B cell (primary cell): Measurements from ENCODE around the gene PEX14. TPM values are rescaled to one million over a fixed set of nuclear protein-coding genes. Genes with fewer than 3 reads are reported as not detected.
A peak's percentile ranks its signal among the peaks of the same experiment; 100 is the strongest.

Source experiments
- ATAC-seq: fragments of 200-7000 bp; cut with Tn5 transposase; one replicate; pipeline ENCODE4 v1.10.0; 2021; ENCODE audit warnings: low read depth, mild to moderate bottlenecking, moderate number of reproducible peaks, moderate library complexity
- CTCF ChIA-PET: fragments of 350-600 bp; sonication (Branson Sonifier 250); formaldehyde crosslinking; loops from one replicate; lab custom pipeline; 2021; ENCODE audit warnings: antibody characterized with exemption, inconsistent platforms; lab: Charles Lee
- POLR2A ChIA-PET: fragments of 350-600 bp; sonication (Branson Sonifier 250); formaldehyde crosslinking; loops from one replicate; lab custom pipeline; 2021; ENCODE audit warnings: antibody characterized with exemption; lab: Charles Lee
- DNase-seq: peaks from one replicate; pipeline ENCODE4 v3.0.0; 2013
- H2AFZ ChIP-seq: 2 replicates; pipeline ENCODE4 v1.6.1; 2012; ENCODE audit warnings: mild to moderate bottlenecking, low read depth, low read length; ENCODE audit not compliant: insufficient read depth, poor library complexity, severe bottlenecking
- H3K27ac ChIP-seq, 2 donors: 1 replicate in 1 of 2; 2 replicates in 1 of 2; pipeline ENCODE4 v1.5.1; 2012 to 2013; ENCODE audit warnings: low read length in 2 of 2, mild to moderate bottlenecking in 2 of 2, moderate library complexity in 1 of 2
- H3K27me3 ChIP-seq, 4 experiments: fragments of 200-600 bp in 1 of 4; sonication (generic) in 1 of 4; replicated peaks in 1 of 4; 1 replicate in 2 of 4; 2 replicates in 2 of 4; pipeline versions ENCODE4 v1.6.1 to v1.7.0; 2013 to 2016; ENCODE audit warnings: low read length in 3 of 4, mild to moderate bottlenecking in 2 of 4, mixed read lengths in 1 of 4, moderate library complexity in 1 of 4; ENCODE audit not compliant: insufficient read depth in 4 of 4, control insufficient read depth in 3 of 4; ENCODE audit errors: control extremely low read depth in 1 of 4
- H3K36me3 ChIP-seq, 2 experiments: replicated peaks in 1 of 2; 1 replicate in 1 of 2; 2 replicates in 1 of 2; pipeline versions ENCODE4 v1.6.1 to v1.7.1; 2013; ENCODE audit warnings: low read length in 1 of 2; ENCODE audit not compliant: insufficient read depth in 2 of 2, control insufficient read depth in 1 of 2; ENCODE audit errors: control extremely low read depth in 1 of 2, extremely low read depth in 1 of 2
- H3K4me1 ChIP-seq, 2 donors: fragments of 200-600 bp in 1 of 2; sonication (generic) in 1 of 2; 1 replicate in 1 of 2; 2 replicates in 1 of 2; pipeline versions ENCODE4 v1.5.1 to v1.6.1; 2013 to 2017; ENCODE audit warnings: low read length in 2 of 2; ENCODE audit not compliant: control insufficient read depth in 2 of 2, insufficient read depth in 2 of 2
- H3K4me2 ChIP-seq: replicated peaks from 2 replicates; pipeline ENCODE3; 2012; ENCODE audit warnings: mild to moderate bottlenecking, low read depth, low read length; ENCODE audit not compliant: poor library complexity, severe bottlenecking
- H3K4me3 ChIP-seq, 5 experiments: fragments of 200-600 bp in 1 of 5; sonication (generic) in 1 of 5; 1 replicate in 3 of 5; 2 replicates in 2 of 5; pipeline versions ENCODE4 v1.5.1 to v1.7.0; 2011 to 2016; ENCODE audit warnings: low read length in 4 of 5, mild to moderate bottlenecking in 4 of 5, low read depth in 2 of 5, control low read depth in 1 of 5, moderate library complexity in 1 of 5; ENCODE audit not compliant: insufficient read depth in 1 of 5; ENCODE audit errors: control extremely low read depth in 1 of 5, extremely low read depth in 1 of 5
- H3K79me2 ChIP-seq: fragments of 200-600 bp; sonication (generic); one replicate; pipeline ENCODE4 v1.6.0; 2016; ENCODE audit warnings: low read length; ENCODE audit not compliant: control insufficient read depth, insufficient read depth
- H3K9ac ChIP-seq: fragments of 200-600 bp; sonication (generic); 2 replicates; pipeline ENCODE4 v1.6.1; 2017; ENCODE audit warnings: mild to moderate bottlenecking, low read length, moderate library complexity
- H3K9me3 ChIP-seq, 3 donors: one replicate each; pipeline versions ENCODE4 v1.6.1 to v1.7.1; 2013; ENCODE audit warnings: low read length in 2 of 3; ENCODE audit not compliant: control insufficient read depth in 2 of 3, insufficient read depth in 1 of 3; ENCODE audit errors: control extremely low read depth in 1 of 3
- H4K20me1 ChIP-seq: 2 replicates; pipeline ENCODE4 v1.6.0; 2012; ENCODE audit warnings: mild to moderate bottlenecking, low read length; ENCODE audit not compliant: insufficient read depth, control insufficient read depth, poor library complexity, severe bottlenecking
- H3K27ac Mint-ChIP-seq: one replicate; pipeline ENCODE4 v1.8.0; 2021; ENCODE audit warnings: mixed read lengths
- H3K27me3 Mint-ChIP-seq: one replicate; pipeline ENCODE4 v1.8.0; 2021; ENCODE audit warnings: mixed read lengths
- H3K4me1 Mint-ChIP-seq: one replicate; pipeline ENCODE4 v1.8.0; 2021; ENCODE audit warnings: mixed read lengths
- H3K4me3 Mint-ChIP-seq: one replicate; pipeline ENCODE4 v1.8.0; 2021; ENCODE audit warnings: mixed read lengths
- H3K9me3 Mint-ChIP-seq: one replicate; pipeline ENCODE4 v1.8.0; 2022; ENCODE audit warnings: mixed read lengths; ENCODE audit not compliant: insufficient read depth
- CTCF ChIP-seq: fragments of 200-600 bp; IDR thresholded peaks from one replicate; pipeline ENCODE4 v1.8.0; 2022; ENCODE audit warnings: antibody characterized with exemption, mild to moderate bottlenecking
- EZH2 ChIP-seq: IDR thresholded peaks from 2 replicates; pipeline ENCODE4 v1.6.1; 2012; ENCODE audit warnings: borderline replicate concordance, low read depth, mild to moderate bottlenecking, moderate library complexity, low read length; ENCODE audit not compliant: insufficient read depth, poor library complexity, severe bottlenecking
- WGBS: methylation state at CpG from one replicate; pipeline ENCODE4 v1.1.5; 2013; ENCODE audit warnings: missing lambda C conversion rate; ENCODE audit not compliant: insufficient coverage; 5-methylcytosine and 5-hydroxymethylcytosine counted together
- intact Hi-C: fragments of 100-400 bp; cut with micrococcal nuclease; formaldehyde crosslinking; loops from one replicate; pipeline ENCODE4 v1.10.0; 2022
- polyA plus RNA-seq: library from polyadenylated mRNA; depleted of rRNA; stranded (reverse); fragments of >200 nt; gene quantifications from 2 replicates; pipeline ENCODE4 v1.2.3, GENCODE V29; 2012
- total RNA-seq, 2 donors: library from RNA; stranded (reverse); fragments of 120-200 nt in 1 of 2; gene quantifications; 1 replicate in 1 of 2; 2 replicates in 1 of 2; pipeline versions ENCODE4 v1.2.3 to v1.2.4, GENCODE V29; 2013 to 2022

The PEX14 gene
- total and polyA plus RNA-seq, 2 donors (not counting 1 experiment from before 2014, with no cell fraction given), result 14.1 to 19.3 TPM

DNA sequence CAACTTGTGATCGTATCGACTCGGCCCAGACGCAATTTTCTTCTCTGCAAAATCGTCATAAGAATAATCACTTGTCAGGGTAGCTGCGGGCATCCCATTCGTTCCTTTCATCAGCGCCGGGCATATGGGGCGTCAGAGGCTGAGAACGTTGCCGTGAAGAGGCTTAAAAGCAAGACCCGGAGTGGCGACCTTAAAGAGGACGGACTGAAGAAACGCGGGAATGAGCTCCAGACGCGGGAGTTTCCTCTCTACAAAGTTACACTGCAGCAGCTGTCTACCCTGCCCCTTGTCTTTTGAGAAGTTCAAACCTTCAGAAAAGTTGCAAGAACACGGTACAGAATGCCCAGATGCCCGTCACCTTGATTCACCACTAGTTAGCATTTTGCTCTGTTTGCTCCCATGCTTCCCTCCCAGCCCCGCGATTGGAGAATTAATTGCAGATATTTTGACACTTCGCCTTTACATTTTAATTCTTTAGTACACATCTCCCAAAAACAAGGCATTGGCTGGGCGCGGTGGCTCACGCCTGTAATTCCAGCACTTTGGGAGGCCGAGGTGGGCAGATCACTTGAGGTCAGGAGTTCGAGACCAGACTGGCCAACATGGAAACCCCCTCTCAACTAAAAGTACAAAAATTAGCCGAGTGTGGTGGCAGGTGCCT is 43.5 kb upstream of the PEX14 start:
- TF ChIP-seq CTCF (no peak), EZH2 (no peak)
- ATAC-seq (no peak), DNase-seq (no peak)
- Histone ChIP-seq H3K4me1 (peaks cover 11 to 30% of the 10 kb centered on the region in 2 donors), H4K20me1 (no peaks in the 10 kb centered on the region), H3K4me3 (peak overlapping the region in 4 of 5 experiments; percentile 69 to 98 (median 90)), H3K36me3 (no peaks in the 10 kb centered on the region), H3K9ac (peak overlapping the region; percentile 97), H3K27ac (peak overlapping the region; percentile 82 to 95), H3K27me3 (no peaks in the 10 kb centered on the region), H3K9me3 (peaks cover 0 to 3% (median 0%) of the 10 kb centered on the region in 3 donors), H3K4me2 (peak overlapping the region; percentile 99), H3K79me2 (peaks cover 10% of the 10 kb centered on the region), H2AFZ (peak overlapping the region; percentile 95)
- peaks cover 30% of the 10 kb centered on the region for H3K4me1 Mint-ChIP-seq
- no peaks in the 10 kb centered on the region for H3K27me3 Mint-ChIP-seq
- no peaks in the 10 kb centered on the region for H3K9me3 Mint-ChIP-seq
- H3K27ac Mint-ChIP-seq, result peak overlapping the region; percentile 99
- peak overlapping the region; percentile 96 for H3K4me3 Mint-ChIP-seq
- POLR2A ChIA-PET, result interaction anchor here (1.5 to 2.2 kb wide), 2 partner anchors 221 to 398 kb away, joined by 3 to 7 read pairs; partner anchors contain the start of genes KIF1B and UBE4B
- intact Hi-C loops, result no loop called here
- WGBS, result 24% methylated on average over 28 of the region's 30 CpGs
- CTCF ChIA-PET, result interaction anchor here (0.9 to 3.3 kb wide), 9 partner anchors 32 to 563 kb away, joined by 3 to 51 read pairs (median 5); partner anchors contain the start of genes KIF1B, PGD and UBE4B
